ENCODE results near the gene NEURL1.
"Not testable (repeated sequence)": the region's sequence is repeated elsewhere in the genome, so short reads cannot be mapped to it uniquely, and the experiment has no call there.

The NEURL1 gene

DNA sequence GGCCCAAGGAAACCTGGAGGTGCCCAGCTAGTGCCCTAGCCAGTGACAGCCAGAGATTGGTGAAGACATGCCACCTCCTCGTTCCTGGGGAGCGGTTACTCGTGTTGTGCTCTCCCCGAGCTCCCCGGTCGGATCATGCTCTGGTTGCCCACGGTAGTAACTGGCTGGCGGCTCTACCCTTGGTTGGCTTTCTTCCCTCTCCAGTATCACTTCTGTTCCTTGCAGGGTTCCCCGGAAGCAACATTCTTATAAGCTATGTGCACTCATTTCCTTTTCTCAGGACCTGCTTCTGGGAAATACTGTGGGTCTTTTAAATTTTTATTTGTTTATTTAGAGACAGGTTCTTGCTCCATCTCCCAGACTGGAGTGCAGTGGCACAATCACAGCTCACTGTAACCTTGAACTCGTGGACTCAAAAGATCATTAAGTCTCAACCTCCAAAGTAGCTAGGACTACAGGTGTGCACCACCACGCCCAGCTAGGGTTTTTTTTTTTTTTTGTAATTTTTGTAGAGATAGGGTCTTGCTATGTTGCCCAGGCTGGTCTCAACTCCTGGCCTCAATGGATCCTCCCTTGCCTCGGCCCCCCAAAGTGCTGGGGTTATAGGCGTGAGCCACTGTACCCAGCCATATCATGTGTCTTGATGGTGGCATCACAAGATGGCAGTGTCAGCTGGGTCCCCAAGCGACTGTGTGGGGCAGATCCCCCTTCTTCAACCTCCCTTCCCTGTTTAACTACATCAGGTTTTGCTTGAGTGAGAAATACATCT, 27.9 kb upstream of the NEURL1 start:
- DNase-seq, result no peak

DNA sequence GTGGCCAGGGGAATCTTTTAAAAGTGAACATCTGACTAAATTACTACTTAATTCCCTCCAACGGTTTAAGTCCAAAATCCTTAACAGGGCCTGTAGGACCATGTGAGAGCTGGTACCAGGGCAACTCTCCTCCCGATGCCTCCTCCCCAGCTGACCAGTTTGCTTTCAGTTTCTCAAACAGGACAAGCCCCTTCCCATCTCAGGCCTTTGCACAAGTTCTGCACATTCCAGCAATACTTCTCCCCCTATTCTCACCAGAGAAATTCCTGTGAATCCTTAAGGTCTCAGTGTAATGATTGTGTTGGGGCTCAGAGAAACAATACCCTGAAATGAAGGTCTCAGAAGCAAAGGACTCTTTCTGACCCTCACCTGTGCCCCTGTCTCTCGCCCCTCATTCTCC, 26.8 kb upstream of the NEURL1 start:
- DNase-seq, result no peak

DNA sequence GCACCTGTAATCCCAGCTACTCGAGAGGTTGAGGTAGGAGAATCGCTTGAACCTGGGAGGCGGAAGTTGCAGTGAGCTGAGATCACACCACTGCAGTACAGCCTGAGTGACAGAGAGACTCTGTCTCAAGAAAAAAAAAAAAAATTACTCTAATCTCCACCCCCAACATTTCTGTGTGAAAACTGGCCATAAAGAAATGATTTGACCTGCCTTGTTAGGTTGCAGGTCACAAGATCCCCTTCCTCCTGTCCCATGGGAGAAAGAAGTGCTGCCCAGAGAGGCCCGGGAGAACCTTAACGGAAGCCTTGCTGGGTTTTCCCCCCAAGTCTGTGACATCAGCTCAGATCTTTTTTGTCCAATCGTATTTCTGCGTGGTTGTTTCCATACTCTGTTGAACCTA, 26.1 kb upstream of the NEURL1 start:
- DNase-seq, result no peak

DNA sequence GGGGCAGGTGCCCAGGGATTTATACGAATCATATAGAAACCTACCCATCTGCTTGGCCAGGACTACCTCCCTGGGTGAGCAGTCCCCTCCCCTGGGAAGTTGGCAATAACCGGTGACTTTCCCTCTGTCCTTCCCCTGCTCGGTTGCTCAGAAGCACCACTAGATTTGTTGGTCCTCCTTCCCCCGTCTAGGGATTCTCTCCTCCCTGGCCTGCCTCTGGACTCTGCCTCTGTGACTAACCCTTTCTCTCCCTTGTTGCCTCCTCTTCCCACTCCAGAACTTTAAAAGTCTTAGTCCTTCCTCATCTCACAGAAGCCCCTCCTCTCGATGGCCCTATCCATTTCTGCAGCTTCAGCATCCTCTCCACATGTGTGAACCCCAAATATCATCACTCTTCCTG, 24.3 kb upstream of the NEURL1 start:
- no peak for DNase-seq

DNA sequence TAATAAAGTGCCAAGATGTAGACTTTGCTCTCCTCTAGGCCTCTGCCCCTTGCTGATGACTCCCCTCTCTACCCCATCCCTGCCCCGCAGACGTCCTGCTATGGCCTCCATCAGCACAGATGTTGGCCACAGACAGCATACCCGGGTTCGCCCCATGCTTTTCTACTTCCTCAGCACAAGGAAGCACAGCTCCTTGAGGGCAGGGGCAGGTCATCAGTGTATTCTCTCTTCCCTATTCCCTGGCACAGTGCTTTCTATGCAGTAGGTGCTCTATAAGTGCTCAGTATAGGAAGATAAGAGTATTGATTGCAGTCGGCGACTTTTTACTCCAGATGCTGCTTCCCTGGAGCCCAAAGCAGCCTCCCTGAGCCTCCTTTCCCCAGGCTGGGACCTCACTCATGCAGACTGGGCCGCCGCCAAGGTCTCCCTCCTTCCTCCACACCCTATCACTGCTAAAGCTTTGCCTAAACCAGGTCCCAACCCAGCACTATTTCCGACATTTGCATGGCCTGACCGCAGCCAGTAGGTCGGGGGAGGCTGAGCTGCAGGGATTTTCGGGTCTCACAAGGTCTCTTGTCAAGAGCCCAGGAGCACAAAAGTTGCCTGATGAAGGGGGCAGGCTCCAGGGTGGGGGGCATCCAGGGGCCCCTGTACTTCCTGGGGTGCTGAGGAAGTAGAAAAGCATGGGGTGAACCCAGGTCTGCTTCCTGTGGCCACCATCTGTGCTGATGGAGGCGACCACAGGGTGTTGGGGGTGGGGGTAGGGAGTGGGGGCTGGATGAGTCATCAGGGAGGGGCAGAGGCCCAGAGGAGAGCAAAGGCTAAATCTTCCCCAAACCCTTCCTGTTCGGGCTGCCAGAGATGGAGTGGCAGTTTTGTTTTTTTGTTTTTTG, 22.5 kb upstream of the NEURL1 start:
- DNase-seq, result peak; percentile 43

DNA sequence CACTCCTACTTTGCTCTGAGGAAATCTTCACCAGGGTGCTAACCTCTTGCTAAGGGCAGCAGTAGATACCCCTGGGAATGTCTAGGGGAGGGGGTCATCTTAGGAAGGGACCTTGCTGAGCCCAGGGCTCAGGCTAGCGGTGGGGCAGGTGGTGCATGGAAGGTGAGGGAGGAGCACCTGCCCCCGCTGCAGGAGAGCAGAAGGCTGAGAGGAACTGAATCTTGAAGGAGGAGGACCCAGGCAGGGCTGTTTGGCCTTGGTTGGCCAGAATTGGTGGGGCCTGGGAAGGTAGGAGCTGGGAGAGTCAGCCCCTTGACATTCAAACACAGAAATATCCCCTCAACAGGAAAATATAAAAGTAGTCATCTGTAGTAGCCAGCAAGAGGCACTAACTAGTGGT, 21.5 kb upstream of the NEURL1 start:
- DNase-seq, result no peak

DNA sequence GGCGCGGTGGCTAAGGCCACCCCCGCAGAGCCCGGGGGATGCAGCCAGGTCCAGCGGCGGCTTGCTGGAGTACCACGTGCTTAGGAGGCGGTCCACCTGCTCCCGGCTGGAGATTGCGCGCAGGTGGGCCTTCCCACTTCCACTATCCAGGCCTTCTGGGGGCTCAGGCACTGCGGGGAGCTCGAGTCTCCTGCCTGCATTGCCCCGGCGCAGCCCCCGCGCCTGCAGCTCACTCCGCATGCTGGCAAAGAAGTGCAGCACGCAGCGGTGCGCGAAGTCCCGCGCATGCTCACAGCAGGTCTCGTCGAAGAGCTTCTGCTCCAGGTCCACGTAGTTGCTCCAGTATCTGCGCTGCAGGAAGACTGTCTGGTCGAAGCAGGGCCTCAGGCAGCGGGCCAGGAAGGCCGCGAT, 20.2 kb upstream of the NEURL1 start:
- DNase-seq, result no peak

DNA sequence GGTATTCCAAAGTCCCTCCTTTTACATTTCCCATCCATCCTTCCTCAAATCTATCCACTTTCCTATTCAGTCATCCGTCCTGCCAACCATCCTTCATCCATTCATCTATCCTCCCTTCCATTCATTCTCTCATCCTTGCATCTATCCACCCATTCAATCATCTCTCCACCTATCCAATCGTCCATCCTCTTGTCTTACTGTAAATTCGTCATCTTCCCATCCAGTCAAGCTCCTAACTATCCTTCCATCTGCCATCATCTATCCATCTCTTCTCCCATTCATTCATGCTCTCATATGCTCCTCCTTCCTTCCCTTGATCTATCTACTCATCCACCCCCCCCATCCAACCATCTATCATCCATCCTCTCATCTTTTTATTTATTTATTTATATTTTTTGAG, 19.4 kb upstream of the NEURL1 start:
- DNase-seq, result no peak

DNA sequence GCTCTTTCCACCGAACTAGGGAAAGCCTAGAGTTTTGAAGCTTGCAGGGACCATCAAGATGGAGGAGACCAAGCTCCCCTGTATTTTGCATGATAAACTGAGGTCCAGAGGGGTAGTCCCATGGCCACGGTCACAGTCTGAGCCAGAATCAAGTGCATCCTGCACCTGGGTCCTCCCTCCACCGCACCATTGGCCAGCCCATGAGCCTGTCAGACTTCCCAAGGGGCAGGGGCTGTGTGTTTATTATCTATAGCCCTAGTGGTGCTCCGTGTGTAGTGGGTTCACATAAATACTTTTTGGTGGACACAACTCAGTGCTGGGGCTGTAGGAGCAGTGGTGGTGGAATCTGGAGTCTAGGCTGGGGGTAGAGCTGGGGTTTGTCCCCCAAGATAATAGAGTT, 18.1 kb upstream of the NEURL1 start:
- no peak for DNase-seq

DNA sequence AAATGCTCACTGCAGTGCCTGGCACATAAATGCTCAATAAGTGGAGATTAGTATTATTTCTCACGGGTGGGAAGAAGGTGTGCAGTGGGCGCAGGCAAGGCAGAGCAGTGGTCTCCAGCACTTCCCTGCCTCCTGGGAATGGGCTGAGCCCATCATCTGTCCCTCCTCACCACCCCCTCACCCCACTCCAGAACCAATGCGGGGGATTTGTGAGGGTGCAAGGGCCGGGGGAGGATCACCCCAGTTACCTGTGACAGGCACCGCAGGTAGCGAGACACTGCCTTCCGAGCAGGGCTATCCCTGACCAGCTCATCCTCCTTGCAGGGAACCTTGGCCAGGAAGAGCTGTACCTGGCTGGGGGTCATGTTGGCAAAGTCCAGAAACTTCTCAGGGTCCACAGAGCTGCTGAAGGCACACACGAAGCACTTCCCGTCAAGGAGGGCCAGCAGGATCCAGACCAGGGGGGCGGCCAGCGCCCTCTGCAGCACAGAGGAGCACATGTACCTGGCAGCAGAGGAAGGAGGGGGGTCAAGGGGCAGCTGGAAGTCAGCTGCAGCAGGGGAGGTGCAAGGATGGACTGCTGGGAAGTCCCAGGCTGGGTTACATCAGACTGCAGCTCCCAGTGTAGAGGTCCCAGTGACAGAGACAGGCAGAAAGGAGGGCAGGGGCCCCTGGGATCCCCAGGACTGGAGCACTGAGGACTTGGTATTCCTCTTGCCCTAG, 17.3 kb upstream of the NEURL1 start:
- no peak for DNase-seq

DNA sequence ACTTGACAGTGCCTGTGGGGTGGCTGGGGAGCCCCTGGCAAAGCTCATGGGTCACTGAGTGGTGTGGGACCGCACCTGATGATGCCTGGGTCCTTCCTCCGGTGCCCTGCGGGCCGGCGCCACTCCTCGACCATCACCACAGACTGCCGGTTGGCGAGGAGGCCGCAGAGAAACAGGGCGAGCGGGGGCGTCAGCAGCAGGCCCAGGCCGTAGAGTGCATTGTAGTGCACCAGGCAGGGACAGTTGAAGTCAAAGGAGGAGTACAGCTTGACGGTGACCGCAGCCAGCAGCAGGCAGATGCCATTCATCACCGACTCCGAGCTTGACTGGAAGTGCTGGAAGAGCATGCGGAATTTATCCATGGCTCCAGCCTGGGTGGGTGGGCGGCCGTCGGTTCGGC, 14.8 kb upstream of the NEURL1 start:
- no peak for DNase-seq

DNA sequence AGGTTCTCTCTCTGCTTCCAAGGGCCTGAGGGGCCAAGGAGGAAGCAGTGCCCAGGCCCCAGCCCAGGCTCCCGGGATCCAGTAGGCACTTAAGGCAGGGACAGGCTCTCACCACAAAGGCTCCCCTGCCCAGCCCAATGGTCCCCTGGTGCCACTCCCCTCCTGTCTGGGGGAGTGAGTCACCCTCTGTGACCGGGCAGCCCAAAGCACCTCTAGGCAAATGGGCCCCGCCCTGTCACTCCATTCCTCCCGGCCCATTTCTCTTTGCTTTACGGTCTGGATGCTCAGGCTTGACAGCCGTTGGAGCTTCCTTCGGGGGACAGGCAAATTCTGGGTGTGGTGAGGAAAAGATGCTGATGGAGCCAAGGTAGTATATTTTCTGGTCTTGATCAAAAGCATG, 14.4 kb upstream of the NEURL1 start, which contains the start of gene CALHM3:
Gene CALHM3 (minus strand): TSS at position 106 of the 400 bp plus-strand sequence. CDS start 208 bp downstream, outside the sequence.
- DNase-seq, result no peak

DNA sequence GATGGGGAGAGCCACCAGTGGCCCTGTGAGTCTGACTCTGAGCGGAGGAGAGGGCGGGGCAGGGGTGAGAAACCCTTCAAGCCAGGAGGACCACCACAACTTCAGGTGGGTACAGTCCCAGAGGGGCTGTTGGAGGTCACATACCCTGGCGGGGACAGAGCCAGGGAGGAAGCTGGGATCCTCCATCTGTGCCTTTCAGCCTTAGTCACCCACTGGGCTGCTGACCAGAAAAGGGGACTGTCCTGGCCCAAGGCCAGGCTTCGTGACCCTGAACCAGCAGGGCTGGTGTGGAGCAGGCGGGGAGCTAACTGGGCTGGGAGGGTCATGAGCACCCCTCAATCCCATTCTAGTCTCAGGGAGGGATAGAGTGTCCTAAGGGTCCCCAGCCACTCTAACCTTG, 13.0 kb upstream of the NEURL1 start:
- DNase-seq, result no peak

DNA sequence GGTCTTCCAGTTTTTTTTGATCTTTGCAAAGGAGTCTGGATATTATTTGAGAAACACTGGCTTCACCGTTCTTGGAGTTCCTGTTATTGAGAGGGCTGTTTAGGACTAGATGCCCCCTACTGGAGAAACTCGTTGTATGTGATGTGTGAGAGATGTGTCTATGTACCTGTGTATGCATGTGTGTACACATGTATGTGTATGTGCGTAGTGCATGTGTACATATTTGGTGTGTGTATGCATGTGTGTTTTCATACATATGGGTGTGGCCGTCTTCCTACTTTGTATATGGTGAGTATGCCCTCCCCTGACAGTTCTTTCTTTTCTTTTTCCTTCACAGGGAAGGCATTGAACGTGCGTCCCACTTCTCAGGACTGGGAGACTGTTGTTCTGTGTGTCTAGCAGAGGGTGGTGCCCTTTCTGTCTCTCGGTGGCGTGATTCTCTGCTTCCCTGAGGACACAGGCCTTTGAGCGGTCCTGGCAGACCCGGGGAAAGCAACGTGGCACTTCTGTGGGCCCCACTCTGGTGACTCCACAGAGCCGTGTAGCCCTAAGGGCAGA, 11.5 kb upstream of the NEURL1 start:
- no peak for DNase-seq

DNA sequence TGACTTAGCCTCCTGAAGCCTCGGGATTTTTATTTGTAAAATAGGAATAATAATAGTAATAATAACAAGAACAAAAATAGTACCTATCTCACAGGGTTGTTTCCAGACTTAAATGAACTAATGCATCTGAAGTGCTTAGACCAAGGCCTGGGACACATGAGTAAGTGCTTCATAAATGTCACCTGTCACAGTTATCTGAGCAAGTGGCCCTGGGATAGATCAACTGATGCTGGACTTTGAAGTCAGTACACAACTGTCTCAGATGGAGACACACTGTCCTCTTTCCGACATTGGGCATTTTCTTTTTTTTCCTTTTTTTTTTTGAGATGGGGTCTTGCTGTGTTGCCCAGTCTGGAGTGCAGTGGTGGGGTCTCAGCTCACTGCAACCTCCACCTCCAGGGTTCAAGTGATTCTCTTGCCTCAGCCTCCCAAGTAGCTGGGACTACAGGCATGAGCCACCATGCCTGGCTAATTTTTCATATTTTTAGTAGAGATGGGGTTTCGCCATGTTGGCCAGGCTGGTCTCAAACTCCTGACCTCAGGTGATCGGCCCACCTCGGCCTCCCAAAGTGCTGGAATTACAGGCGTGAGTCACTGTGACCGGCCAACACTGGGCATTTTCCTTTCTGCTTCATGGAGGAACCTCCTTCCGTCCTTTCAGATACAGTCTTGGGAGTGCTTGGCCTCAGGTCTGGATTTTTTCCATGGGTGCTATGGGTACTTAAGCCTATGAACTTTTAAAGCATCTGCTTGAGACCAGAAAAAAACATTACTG, 6.7 kb upstream of the NEURL1 start:
- not testable (repeated sequence) for DNase-seq

DNA sequence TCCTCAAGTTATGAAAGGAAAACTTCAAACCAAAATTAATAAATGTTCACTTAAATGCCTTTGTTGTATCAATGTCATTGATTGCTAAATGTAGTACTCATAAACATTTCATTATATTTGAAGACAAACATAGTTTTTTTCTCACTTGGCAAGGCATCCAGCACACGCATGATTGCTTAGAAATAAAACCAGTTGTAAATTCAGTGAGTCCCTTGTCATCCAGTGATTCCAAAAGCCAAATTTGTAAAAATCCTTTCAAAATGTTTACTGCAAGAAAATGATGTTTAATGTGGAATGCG, 6.1 kb upstream of the NEURL1 start:
- no peak for DNase-seq

DNA sequence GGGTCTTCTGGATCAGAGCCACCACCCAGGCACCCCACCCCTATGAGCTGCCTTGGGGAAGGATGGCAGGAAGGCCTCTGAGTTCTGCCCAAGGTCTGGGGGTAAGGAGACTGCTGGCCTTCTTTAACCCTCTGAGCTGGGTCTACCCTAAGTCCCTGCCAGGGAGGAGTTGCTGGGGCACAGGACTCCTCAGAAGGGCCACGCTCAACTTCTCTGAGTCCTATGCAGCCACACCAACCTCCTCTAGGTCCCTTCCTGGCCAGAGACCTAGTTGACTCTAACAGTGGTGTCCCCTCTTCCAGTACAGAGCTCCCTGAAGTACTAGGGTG, 2.6 kb upstream of the NEURL1 start:
- no peak for DNase-seq

DNA sequence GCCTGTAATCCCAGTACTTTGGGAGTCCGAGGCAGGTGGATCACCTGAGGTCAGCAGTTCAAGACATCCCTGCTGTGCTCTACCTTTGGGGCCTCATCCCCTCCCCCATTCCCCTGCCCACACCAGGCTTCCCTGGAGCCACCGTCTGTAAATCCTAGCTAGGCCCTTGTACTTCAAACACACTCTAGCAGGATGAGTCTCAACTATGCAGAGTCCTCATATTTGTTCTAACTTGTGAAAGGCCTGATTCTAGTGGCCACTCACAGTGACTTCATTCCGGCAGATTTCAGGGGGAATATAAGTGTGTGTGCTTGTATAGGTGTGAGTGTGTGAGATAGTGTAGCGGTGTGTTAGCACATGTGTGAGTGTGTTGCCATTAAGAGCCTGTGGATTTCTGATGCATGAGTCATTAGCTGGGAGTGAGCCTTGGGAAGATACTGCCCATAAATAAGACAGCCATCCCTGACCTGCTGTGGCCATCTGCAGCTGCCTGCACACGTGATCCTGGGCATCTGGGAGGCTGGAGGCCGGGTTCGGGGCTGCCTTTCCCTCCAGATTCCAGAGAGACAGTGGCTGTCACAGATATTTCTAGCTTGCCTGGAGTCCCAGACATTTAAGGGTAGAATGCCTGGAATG, 1.7 kb upstream of the NEURL1 start:
- no peak for DNase-seq

DNA sequence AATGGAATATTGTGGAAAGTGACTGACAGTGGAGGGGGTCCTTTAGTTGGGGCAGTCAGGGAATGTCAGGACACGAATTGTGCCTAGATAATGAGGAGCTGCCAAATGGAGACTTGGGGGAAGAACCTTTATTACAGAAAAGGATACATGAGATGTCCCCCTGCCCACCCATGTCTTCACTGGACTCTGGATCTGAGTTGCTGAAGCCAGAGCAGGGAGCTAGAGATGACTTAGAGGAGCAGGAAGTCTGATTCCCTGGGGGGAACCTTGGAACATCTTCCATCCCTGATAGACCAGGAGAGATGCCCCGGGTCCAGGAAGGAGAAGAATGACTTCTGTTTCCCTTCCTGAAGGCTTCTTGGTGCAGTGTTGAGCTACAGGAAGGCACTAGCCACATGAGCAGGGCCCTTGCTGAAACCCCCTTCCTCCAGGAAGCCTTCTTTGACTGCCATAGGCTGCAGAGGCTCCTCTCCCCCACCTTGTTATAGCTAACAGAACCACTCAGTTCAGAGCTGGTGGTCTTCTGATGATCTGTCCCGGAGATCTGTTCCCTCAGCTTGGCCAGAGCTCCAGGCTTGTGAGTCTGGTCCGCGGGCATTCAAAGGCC, 747 bp upstream of the NEURL1 start:
- no peak for DNase-seq

DNA sequence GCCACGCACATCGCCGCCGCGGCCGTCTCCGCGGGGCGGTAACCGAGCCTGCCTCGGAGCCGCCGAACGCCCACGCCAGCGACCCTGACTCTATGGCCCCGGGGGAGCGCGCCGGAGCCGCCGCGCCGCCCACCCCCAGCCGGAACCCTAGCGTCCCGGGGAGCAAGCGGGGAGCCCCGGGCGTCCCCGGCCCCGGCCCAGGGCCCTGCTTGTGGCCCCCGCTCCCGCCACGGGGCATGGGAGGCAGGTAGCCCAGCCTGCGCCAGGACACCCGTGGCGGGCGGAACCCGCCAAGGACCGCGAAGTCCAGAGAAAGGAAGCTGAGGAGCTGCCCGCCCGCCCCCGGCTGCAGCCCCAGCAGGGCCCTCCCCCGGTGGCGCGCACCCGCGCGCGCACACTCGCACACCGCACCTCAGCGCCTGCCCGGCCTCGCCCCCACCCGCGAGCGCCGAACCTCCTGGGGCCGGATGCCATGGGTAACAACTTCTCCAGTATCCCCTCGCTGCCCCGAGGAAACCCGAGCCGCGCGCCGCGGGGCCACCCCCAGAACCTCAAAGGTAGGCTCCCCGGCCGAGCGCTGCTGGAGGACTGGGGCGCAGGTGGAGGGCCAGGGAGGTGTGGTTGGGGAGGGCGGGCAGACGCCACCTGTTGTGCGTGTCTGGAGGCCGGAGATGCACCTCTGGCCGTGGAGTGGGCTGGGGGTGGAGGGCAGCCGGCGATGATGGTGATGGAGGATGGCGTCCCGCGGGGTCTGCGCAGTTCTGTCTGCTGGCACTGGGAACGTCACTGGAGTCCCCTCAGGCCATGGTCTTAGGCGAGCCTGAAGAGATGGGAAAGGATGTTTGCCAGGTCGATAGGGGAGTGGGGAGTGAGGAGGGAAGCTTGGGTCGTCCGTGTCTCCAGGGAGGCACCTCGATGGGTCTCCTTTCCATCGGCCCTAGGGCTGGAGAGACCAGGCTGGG, 692 bp downstream of the NEURL1 start:
- peak; percentile 26 for DNase-seq

DNA sequence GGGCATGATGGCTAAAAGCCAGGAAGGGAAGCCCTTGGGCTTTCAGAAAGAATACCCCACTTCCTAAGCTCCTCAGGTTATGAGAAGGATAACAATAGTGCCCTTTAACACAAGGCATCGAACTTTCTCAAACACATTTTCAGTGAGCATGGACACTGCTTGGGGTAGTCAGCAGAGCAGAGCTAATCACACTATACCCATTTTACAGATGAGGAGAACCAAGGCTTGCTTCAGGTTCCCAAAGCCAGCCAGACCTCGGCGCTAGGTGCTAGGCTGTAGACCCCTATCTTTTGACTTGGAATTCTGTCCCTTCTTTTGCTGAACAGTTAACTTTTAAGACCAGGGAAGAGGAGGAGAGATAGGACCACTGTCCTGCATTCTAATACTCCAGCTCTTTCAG, 1.8 kb downstream of the NEURL1 start:
- no peak for DNase-seq
